Transverse colon (tissue), 4 donors: ENCODE measurements around the gene DDX1.

Experiments used
- CTCF ChIP-seq, 5 experiments: fragments of 200-600 bp in 3 of 5; fragments of 450-650 bp in 2 of 5; sonication (generic) in 3 of 5; IDR thresholded peaks; 1 replicate in 2 of 5; 2 replicates in 3 of 5; pipeline ENCODE4 v1.5.1; 2016 to 2017; ENCODE audit warnings: antibody characterized with exemption in 5 of 5, inconsistent platforms in 3 of 5, mild to moderate bottlenecking in 2 of 5, moderate library complexity in 1 of 5
- EP300 ChIP-seq: sonication (generic); formaldehyde crosslinking; IDR thresholded peaks from one replicate; pipeline ENCODE4 v1.6.1; 2017; ENCODE audit warnings: antibody characterized with exemption, low read depth
- POLR2AphosphoS5 ChIP-seq, 3 donors: sonication (generic); formaldehyde crosslinking; IDR thresholded peaks; one replicate each; pipeline ENCODE4 v1.6.1; 2016; ENCODE audit warnings: antibody characterized with exemption in 3 of 3

DNA sequence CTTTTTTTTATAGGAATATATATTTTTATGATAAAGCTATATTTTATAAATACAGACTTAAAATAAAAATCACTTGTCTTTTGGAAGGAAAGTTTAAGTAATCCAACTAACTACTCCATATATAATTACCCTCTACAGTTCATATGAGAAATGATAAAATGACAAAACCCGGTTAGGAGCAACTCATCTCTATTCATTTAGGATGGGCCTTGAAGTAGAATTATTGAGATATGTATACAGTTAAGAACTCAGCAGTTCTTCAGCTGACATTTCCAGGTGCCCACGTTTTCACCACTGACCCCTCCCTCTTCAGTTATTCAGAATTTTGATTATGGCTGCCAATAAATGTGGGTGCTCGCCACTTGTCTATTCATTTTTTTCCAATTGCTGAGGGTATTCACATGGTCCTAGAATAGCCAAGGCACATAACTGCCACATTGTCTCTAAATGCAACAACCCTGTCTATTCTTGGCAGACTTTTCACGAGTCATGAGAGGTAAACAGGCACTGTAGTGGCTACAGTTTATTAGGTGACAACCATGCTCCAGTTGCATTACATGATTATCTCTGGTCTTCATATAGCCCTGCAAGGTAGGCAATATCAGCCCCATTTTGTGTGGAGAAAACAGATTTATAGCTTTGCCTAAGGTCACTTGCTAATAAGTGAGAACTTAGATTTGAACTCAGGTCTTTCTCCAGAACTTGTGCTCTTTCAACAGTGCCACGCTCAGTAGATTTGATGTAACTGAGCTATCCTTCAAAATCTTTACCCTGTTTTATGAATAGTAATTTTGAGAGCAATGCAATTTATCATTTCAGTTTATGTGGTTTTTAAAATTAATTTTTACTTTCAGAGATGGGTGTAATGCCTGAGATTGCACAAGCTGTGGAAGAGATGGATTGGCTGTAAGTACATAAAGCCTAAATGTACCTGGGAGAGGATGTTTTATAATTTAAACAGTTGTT is 2.9 kb downstream of the DDX1 start:
- TF ChIP-seq CTCF (IDR thresholded peaks at IDR 0.05) (no peak), EP300 (no peak), POLR2AphosphoS5 (IDR thresholded peaks at IDR 0.05) (no peak)
